GM19043 (cell line): ENCODE measurements around the gene NFKB1.
A peak's percentile ranks its signal among the peaks of the same experiment; 100 is the strongest.

Experiments
- ATAC-seq: cut with Tn5 transposase; IDR thresholded peaks from one replicate; pipeline ENCODE4 v1.9.1; 2021; ENCODE audit warnings: low read depth; ENCODE audit not compliant: unreplicated experiment

NFKB1 gene

DNA sequence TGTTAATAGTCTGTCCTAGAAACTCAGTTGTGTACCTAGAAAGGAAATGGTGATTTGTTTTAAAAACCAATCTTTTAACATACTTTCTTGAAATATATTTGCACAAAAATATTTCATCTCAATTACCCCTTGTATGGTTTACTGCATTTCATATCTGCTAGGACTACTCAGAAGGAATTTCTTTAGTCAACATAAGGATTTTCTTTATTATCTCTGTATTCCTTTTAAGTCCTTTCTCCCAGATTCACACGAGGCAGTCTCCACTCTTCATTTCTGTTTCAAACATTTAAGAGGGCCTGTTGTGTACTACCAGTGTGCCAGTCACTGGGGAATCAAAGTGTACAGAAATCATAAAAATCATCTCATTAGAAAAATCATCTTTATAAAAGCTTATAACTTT lies 28.8 kb downstream of the NFKB1 start:
- no peak for ATAC-seq

DNA sequence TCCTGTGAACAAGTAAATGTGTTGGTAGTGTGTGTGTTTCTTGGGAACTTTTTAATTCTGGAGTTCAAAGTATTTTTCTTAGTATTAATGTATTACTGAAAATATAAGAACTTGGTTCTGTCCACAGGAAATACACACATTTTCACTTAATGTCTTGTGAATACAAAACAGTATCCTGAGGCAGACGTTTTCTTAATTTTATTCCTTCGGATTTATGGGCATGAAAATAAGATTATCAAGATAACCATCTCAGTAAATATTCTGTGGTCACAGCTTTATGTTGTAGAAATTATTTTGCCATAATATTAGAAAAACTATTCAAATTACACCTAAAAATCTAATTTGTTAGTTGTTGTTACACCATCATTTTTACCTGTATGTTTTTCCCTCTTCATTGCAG lies 29.8 kb downstream of the NFKB1 start:
- ATAC-seq: no peak

DNA sequence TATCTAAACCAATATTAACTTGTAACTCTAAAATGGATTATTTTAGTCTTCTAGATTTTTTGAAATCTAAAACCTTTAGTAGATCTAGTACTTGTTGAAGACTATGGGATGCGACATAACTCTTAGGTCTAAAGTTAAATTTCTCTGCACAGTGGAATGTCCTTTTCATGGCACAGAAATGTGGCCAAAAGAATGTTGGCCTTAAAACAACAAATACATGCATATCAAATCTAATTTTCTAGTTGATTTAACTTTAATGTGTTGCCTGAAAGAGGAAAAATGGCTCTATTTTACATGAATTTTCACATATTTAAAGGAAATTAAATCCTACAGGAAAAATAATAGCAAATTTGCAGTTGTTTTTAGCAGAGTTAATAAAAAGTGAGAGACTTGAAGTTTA lies 30.3 kb downstream of the NFKB1 start:
- ATAC-seq: no peak

DNA sequence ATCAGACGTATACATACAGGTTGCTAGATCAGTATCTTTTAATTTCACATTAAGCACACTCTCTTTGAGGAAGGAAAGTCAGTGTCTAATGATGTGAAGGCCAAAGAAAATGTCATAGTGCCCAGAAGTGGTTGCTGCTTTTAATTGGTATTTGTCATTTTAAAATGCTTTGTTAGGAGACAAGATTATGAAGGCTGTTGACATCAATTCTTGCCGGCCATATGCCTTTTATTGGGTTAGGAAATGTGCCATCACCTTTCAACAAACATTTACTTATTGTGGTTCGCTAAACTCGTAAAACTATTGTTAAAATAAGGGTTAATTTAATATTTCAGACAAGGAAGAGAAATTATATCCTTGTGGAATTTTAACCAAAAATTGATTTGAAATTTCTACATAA lies 32.2 kb downstream of the NFKB1 start:
- no peak for ATAC-seq

DNA sequence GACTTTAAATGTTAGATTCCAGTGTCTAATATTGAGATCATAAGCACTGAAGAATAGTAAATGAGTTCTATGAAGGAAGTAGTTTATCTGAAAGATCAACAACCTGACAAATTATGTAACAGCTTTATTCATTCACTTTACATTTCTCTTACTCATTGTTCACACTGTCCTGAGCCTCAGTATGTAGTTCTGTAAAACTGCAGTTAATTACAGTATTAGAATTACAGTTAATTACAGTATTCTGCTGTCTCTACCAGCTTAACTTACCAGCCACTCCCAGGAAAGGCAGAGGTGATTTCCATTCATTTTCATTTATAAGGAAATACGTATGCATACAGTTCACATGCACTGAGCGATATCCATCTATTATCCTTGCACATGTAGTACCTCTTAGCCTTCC lies 32.7 kb downstream of the NFKB1 start:
- no peak for ATAC-seq

DNA sequence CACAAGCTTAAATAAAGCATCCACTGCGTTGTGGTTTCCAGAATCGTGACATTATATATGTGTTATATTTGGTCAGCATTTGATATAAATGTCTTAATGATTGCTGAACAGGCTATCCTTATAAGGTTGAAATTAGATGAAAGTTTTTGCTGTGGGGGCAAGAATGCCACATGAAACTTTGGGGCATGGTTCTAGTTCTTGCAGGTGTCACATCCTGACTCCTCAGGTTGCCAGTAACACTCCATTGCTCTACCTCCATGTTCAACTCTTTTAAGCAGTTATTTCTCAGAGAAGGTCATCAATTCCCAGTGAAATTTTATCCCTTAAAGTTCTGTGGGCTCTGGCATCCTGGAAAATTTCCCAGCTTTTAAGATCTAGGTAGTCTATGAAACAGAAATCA lies 33.7 kb downstream of the NFKB1 start:
- no peak for ATAC-seq

DNA sequence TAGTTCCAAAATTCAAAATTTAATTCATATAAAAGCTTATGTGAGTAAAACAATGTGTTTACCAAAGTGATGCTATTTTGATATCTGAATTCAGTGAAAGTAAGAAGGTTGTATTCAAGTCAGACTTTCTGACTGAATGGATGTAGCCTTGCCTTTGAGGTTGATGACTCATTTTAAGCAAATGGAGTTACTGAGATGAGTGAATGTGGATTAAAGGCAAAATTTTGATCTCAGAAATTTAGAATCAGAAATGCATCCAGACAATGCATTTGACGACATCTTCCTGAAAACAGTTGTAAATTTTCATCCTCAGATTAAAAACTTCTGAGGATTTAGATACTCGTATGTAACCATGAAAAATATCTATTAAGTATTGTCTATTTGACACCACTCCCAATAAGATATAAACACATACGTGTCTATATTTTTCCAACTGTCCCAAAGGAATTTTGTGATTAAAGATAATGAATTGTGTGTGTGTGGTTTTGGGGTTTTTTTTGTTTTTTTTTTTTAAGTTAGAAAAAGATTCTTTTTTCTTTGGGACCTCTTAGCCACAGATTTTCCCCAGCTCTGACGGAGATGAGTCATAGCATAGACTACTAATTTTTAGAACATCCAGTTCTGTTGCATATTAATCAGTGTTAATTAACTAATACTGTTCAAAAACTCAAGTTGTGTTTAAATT lies 34.4 kb downstream of the NFKB1 start:
- ATAC-seq: peak; percentile 74

DNA sequence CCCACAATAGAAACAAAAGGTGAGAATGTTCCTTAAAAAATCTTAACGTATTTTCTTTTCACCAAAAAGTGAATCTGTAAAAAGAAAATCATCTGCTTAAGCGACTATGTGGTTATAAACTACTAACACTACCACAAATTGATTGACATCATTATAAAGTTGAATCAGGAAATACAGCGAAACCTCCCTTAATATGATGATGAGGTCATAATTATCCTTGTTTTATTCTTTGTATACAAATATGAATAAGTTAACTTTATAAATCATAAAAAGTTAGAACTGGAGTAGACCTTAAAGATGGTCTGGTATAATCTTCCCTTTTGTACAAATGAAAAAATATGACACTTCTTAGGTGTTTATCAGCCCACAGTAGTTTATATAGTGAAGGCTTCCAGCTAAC lies 35.6 kb downstream of the NFKB1 start:
- ATAC-seq: no peak

DNA sequence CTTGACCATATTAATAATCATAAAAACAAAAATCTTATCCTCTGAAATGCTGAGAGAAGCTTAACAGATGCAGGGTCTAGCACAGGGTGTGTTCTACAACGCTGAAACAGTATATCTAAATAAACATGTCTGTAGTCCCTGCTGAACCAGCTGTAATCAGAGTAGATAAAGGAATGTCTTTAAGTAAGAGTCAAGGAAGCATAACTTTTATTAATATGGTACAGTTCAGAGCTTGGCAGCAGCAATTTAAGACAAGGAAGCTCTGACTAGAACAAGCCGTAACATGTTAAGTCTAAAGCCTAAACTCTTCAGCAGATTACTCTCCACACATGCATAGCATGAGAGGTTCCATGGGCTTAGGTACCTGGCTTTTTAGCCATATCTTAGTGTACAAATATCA lies 36.1 kb downstream of the NFKB1 start:
- no peak for ATAC-seq

DNA sequence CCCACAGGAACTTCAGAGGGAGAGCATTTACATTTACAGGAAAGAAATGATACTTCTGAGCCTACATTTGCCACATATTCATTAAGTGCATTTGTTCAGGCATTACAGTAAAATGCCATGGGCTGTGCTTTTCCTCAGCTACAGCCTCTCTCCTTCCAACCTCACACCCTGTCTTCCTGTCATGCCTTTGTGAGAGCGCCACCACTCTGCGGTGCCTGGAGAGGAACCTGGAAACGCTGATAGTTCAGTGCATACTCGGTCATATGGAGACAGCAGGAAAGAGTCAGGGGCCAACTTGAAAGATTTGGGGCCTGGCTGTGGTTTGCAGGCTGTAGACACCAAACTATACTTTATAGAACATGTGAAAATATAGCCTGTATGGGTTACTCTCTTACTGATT lies 40.5 kb downstream of the NFKB1 start:
- no peak for ATAC-seq

DNA sequence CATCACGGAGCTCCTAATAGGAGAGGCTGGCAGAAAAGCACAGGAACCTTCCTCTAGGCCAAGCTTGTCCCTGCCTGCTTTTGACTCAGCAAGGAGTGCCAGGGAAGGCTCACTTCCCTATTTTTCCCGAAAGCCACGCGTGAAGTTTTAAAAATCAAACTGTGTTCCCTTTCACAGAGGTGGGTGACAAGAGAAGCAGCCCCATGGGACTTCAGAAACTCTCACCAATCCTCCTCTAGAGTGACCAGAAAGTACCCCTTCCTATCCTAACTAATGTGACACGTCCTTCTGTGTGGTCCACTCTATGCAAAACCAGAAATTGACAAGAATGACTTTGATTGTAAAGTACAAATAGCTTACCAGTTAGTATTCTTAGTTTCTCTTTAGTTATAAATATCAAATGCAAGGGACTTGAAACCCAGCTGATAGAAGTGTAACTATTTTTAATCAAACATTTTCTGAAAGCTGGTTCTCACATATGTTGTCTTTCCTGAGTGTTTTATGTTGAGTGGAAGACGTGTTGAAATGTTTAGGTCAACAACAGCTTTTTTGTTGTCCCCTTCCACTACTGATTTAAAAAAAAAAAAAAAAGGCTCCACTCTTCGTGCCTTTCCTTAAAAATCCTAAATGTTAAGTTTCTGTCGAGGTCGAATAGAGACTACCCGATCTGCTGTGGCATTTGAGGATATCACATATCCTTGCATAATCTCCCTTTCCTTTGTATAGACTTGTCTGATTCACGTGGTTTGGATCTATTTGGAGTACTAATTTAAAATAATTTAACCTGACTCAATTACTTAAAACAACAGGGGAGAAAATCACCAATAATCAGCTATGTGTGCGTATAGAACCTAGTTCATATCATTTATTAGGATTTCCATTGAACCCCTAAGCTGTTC lies 42.1 kb downstream of the NFKB1 start:
- ATAC-seq: peak; percentile 84

DNA sequence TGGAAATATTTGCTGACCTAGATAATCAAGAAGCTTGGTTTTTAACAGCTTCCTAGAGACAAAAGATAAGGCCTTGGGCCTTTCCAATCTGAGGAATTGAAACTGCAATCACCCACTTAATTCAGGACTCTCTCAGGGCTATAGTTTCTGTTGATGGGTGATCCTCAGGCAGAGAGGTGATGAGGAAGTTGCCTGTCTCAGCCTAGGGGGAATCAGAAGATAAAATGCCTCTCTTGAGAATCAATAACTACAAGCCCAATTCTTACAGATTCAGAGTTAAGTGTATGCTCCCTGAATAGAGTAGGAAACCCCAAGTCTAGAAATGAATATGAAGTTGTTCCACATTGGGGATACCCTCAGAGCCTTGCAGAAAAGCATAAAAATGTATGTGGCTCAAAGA lies 45.5 kb downstream of the NFKB1 start:
- ATAC-seq: no peak

DNA sequence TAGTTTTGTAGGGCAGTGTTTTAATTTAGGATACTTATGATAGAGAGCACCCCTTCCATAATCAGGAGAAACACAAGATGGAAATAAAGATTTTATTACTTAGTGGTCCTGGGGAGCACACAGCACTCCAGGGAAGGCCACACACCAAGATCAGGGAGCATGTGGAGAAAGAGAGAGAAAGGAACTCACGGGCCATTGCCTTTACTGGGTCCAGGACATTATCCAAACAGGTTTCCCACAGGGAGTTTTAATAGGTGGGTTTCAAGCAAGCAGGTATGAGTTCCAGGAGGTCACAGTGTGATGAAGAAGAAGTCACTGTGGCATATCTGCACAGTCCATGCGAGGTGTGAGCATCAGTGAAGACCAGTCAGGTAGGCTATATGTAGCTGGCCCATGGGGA lies 46.8 kb downstream of the NFKB1 start:
- no peak for ATAC-seq

DNA sequence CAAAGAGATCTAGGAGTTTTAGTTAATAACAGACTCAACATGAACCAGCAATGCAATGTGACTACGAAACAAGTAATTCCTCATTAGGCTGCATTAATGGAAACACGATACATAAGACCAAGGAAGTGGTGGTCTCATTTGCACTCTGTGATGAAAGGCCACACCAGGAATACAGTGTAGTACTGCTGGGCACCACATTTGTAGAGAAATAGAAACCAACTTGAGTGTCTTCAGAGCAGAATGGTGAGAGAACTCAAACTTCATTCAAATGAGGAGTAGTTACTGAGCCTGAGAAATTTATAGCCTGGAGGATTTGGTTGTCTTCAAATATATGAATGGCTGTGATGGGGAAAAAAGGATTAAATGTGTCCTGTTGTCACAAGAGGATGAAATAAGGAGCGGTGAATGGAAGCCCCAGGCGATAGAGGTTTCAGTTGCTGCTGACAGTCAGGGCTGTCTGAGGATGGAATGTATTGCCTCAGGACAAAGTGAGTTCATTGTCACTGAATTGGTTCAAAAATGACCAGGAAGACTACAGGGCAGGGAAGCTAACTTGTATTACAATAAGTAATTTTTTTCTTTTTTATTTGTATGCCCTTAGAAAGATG lies 50.9 kb downstream of the NFKB1 start:
- no peak for ATAC-seq

DNA sequence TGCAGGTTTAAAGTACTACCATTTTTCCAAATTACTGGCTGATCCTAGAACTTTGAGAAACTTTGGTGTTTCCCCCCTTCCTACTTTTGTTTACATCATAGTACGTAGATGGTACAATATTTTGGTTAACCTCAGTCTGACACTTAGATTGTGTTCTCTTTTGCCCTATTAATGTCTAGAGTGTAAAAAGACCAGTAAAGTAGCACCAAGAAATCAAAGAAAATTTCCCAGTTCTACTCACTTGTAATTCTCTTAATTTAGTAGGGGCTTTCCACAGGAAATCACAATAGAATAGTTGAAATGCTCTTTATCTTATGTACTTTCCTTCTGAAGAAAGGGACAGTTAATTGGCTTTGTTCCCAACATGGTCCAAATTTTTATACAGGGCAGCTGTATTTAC lies 51.6 kb downstream of the NFKB1 start:
- ATAC-seq: no peak

DNA sequence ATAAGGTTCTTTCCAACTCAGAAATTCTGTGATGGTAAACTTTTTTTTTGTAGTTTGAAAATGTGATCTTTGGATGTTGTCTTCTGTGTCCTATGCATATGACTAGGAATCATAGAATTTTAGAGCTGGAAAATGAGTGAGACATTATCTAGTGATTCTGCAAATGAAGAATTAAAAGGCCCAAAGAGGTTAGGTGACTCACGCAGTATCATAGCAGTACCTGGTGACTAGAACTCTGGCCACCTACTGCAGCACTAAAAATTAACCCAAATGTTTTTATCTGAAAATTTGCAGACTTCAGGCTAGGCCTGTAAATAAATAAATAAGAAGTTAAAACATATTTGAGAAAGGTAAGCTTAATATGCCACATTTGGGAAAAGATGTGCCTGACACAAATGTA lies 52.8 kb downstream of the NFKB1 start:
- ATAC-seq: no peak

DNA sequence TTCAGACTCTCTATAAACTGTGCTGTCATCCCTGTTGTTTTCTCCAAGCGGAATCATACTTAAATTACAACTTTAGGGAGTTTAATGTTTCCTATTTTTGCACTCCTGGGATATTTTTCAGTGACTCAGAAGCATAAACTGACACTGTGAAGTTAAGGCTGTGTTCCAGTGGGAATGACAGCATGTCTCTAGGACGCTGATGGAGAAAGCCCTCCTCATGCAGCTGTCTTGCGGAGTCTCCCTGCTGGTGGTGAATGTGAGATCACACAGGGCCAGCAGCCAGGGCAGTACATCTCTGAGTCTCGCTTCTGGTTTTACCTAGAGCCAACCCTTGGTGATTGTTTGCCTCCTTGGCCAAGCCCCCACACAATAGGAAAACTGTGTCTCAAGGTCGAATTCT lies 53.3 kb downstream of the NFKB1 start:
- no peak for ATAC-seq

DNA sequence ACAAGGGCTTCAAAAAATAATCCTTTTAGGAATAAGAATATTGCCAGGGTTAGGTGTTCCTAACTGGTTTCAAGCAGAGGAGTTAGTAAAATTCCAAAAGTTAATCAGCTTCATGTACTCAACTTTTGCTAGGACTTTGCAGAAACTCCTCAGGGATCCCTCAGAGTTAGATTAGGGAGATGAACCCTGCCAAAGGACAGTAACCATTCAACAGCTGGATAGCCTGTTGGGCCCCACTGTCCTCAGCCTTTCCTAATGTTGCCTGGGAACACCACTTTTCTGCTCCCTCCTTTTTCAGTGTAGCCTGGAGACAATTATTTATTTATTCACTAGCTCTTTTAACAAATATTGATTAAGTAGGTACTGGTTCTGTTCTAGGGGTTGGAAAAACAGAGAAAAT lies 53.8 kb downstream of the NFKB1 start:
- no peak for ATAC-seq

DNA sequence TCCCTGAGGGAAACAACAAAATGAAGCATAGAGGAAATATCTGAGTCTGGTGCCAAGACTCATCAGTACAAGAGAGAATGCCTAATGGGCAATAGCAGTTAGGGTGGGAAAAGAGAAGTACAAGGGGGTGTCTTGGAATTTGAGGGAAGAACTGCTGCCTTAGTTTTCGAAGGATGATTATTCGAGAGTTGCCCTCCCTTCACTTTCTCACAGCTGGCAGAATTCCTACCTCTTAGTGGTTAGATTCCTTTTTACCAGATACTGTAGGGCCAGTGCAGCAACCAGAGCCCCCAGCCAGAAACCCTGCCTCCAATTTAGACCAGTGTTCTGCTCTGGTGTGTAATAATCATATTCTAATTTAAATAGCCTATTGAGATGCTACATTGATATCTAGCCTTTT lies 56.5 kb downstream of the NFKB1 start:
- no peak for ATAC-seq

DNA sequence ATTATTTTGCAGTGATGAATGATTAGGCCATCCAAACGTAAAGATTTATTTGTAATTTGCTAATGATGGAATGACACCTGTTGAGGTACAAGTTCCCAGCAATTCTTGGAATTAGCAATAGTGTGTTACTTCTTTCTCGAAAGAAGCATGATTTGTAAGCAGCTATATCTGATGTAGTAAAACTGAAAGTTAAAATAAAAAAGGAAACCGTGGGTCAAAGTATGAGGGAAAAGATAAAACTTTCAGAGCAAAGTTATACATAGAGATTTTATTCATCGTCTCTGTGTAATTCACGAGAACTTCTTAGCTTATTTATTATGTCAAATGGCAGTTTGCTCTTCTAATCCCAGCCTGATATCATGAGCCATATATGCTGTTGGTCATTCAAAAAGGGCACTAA lies 59.0 kb downstream of the NFKB1 start:
- no peak for ATAC-seq

DNA sequence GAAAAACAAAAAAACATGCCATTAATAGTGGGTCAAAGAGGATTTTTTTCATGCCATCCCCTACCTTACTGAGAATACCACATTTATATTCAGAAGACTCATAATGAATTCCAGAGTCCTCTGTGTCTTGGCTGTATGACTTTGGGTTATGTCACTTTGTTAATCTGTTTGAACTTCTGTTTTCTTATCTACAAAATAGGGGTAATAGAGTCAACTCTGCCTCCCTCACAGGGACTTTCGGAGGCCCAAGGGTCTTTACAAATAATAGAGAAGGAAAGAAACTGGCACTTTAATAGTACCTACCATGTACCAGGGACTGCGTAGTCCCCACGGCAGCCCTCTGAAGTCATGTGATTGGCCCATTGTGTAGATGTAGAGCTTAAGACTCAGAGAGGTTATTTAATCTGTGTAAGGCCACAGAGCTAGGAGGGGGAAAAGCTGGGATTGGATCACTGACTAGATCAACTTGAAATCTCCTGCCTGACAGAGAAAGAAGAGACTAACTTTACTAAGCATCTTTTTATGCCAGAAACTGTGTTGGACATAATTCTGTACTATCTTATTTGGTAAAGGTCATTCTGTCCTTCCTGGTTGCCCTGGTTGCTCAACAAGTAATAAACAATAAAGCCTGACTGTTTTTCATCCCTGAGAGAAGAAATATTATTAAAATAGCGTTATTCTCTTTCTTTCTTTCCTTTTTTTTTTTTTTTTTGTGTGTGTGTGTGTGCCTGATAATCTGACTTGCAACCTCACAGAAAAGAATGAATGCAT lies 59.6 kb downstream of the NFKB1 start:
- ATAC-seq: no peak
